Sigmoid colon (tissue), 4 donors: Measurements from ENCODE around the gene SLC17A9.

Experiments used
- POLR2AphosphoS5 ChIP-seq, 4 donors: sonication (generic); formaldehyde crosslinking; IDR thresholded peaks; one replicate each; pipeline ENCODE4 v1.6.1; 2017; ENCODE audit warnings: antibody characterized with exemption in 4 of 4
- TF ChIP-seq, protein P1 (sequence below), 4 experiments: fragments of 450-650 bp in 3 of 4; fragments of 200-600 bp in 1 of 4; IDR thresholded peaks; one replicate each; pipeline ENCODE4 v1.5.1; 2016 to 2019; ENCODE audit warnings: antibody characterized with exemption in 4 of 4, mild to moderate bottlenecking in 3 of 4, moderate library complexity in 2 of 4

DNA sequence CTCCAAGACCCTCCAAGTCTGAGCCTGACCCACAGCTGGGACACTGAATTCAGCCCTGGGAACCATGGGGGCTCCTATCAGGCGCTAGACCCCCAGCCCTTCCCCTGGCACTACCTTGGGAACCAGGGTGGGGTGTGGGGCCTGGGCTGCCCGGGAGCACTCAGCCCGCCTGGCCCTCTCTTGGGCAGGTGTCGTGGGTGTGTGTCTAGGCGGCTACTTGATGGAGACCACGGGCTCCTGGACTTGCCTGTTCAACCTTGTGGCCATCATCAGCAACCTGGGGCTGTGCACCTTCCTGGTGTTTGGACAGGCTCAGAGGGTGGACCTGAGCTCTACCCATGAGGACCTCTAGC is 14.6 kb downstream of the SLC17A9 start:
- TF ChIP-seq, protein P1, sequence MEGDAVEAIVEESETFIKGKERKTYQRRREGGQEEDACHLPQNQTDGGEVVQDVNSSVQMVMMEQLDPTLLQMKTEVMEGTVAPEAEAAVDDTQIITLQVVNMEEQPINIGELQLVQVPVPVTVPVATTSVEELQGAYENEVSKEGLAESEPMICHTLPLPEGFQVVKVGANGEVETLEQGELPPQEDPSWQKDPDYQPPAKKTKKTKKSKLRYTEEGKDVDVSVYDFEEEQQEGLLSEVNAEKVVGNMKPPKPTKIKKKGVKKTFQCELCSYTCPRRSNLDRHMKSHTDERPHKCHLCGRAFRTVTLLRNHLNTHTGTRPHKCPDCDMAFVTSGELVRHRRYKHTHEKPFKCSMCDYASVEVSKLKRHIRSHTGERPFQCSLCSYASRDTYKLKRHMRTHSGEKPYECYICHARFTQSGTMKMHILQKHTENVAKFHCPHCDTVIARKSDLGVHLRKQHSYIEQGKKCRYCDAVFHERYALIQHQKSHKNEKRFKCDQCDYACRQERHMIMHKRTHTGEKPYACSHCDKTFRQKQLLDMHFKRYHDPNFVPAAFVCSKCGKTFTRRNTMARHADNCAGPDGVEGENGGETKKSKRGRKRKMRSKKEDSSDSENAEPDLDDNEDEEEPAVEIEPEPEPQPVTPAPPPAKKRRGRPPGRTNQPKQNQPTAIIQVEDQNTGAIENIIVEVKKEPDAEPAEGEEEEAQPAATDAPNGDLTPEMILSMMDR (IDR thresholded peaks at IDR 0.05), result no peak
- no peak for TF ChIP-seq POLR2AphosphoS5 (IDR thresholded peaks at IDR 0.05)
